Mesodermal cell (in vitro differentiated cells): ENCODE data around the gene ZNF410.
"Not testable (repeated sequence)": the region's sequence is repeated elsewhere in the genome, so short reads cannot be mapped to it uniquely, and the experiment has no call there.

Experiments
- H3K27ac ChIP-seq: 2 replicates; pipeline ENCODE4 v1.7.0; 2013; ENCODE audit warnings: mild to moderate bottlenecking, low read depth, low read length, moderate library complexity; ENCODE audit not compliant: severe bottlenecking
- H3K36me3 ChIP-seq: 2 replicates; pipeline ENCODE4 v1.7.1; 2013; ENCODE audit warnings: mild to moderate bottlenecking, low read length, moderate library complexity; ENCODE audit not compliant: control insufficient read depth, insufficient read depth
- H3K4me1 ChIP-seq: one replicate; pipeline ENCODE4 v1.7.1; 2013; ENCODE audit warnings: mild to moderate bottlenecking, low read length; ENCODE audit not compliant: insufficient read depth, control insufficient read depth, poor library complexity, severe bottlenecking
- H3K4me3 ChIP-seq: 2 replicates; pipeline ENCODE4 v1.7.0; 2013; ENCODE audit warnings: low read length, control low read depth, mild to moderate bottlenecking; ENCODE audit not compliant: insufficient read depth, poor library complexity, severe bottlenecking; ENCODE audit errors: extremely low read depth
- H3K9me3 ChIP-seq: 2 replicates; pipeline ENCODE4 v1.7.1; 2013; ENCODE audit warnings: mild to moderate bottlenecking, low read length, moderate library complexity; ENCODE audit not compliant: control insufficient read depth
- WGBS, 2 experiments: methylation state at CpG; one replicate each; pipeline ENCODE4 v1.1.5; 2013; ENCODE audit warnings: missing lambda C conversion rate in 2 of 2; ENCODE audit not compliant: insufficient coverage in 2 of 2; 5-methylcytosine and 5-hydroxymethylcytosine counted together

ZNF410 gene

DNA sequence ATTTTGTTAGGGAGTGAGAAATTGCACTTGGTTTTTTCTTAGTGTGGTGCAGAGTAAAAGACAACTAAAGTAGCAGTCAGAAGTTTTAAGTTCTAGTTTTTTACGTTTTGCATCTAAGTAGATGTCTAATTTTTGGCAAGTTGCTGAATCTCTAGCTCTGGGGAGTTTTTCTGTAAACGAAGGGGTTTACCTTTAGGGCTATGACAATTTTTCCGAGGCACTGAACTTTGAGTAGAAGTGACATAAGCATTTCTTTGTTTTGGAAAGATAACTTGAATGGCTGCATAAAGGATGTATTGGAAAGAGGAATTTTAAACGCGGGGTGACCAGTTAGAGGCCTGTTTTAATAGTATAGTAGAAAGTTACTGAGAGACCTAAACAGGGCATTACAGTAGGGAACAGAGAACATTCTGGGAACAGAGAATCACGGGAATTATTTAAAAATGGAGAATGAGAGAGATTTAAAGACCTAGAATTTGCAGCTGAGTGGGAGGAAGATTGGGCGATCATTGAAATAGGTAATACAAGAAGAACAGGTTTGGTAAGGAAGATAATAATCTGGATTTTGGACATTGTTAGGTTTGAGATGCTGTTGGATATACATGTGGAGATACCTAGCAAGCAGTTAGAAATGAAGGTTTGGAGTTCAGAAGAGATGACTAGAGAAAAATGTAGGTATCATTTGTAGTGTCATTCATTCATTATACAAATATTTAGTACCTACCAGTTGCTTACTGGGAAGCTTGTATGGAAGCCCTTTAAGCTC is 1.2 kb downstream of the ZNF410 start:
- Histone ChIP-seq H3K27ac (peak overlapping the region; percentile 94), H3K9me3 (no peaks in the 10 kb centered on the region), H3K36me3 (peaks cover 16% of the 10 kb centered on the region), H3K4me3 (peak overlapping the region; percentile 99), H3K4me1 (peaks cover 16% of the 10 kb centered on the region)
- WGBS, 2 experiments: 53 to 57% methylated on average over 6 to 7 of the region's 7 CpGs

DNA sequence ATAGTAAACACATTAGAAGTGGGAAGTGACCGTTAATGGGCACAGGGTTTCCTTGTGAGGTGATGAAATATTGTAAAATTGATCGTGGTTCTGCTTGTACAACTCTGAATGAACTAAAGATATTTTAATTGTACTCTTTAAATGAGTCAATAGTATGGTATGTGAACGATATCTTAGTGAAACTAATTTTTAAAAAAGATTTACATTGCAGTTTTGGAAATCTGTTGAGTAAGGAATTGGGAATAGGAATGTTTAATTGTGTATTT is 1.7 kb downstream of the ZNF410 start:
- Histone ChIP-seq H3K4me1 (peaks cover 16% of the 10 kb centered on the region), H3K9me3 (no peaks in the 10 kb centered on the region), H3K36me3 (peaks cover 20% of the 10 kb centered on the region), H3K27ac (no peak overlapping the region), H3K4me3 (peak overlapping the region; percentile 99)
- 93% methylated on average over 2 of the region's 3 CpGs; no CpG with 5 or more reads in 1 of the 2 experiments for WGBS, 2 experiments

DNA sequence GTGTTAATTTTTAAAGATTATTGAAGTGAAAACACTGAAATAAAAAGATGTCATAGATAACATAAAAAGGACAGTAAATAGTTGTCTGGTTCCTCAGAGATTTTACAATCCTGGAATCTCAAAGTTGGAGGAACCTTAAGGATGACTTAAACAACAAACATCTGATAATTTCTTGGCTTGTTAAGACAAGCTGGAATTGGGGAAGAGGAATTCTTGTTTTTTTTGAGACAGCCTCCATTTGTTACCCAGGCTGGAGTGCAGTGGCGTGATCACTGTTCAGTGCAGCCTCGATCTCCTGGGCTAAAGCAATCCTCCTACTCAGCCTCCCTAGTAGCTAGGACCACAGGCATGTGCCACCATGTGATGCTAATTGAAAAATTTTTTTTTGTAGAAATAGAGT is 2.3 kb downstream of the ZNF410 start:
- Histone ChIP-seq H3K27ac (peak overlapping the region; percentile 1), H3K36me3 (peaks cover 26% of the 10 kb centered on the region), H3K4me3 (no peak overlapping the region), H3K9me3 (no peaks in the 10 kb centered on the region), H3K4me1 (peaks cover 16% of the 10 kb centered on the region)
- WGBS, 2 experiments: 90% methylated on average over 2 of the region's 2 CpGs; no CpG with 5 or more reads in 1 of the 2 experiments

DNA sequence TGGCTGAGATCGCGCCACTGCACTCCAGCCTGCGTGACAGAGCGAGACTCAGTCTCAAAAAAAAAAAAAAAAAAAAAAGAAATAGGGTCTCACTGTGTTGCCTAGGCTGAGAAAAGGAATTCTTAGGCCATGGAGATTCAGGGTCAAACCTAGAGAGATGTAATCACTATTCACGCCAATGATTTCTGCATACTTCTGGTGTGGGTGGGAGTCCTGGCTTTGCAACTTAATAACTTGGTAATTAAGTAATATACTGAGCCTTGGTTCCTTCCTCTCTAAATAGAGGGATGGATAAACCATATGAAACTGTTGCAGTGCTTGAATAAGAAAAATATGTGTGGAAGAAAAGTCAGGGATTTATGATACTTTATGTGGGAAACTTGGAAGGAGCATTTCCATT is 2.7 kb downstream of the ZNF410 start:
- no peak overlapping the region for H3K4me3 ChIP-seq
- peaks cover 30% of the 10 kb centered on the region for H3K36me3 ChIP-seq
- H3K4me1 ChIP-seq: peaks cover 16% of the 10 kb centered on the region
- no peaks in the 10 kb centered on the region for H3K9me3 ChIP-seq
- 89 to 96% methylated on average over 1 to 4 of the region's 5 CpGs for WGBS, 2 experiments
- peak overlapping the region; percentile 1 for H3K27ac ChIP-seq

DNA sequence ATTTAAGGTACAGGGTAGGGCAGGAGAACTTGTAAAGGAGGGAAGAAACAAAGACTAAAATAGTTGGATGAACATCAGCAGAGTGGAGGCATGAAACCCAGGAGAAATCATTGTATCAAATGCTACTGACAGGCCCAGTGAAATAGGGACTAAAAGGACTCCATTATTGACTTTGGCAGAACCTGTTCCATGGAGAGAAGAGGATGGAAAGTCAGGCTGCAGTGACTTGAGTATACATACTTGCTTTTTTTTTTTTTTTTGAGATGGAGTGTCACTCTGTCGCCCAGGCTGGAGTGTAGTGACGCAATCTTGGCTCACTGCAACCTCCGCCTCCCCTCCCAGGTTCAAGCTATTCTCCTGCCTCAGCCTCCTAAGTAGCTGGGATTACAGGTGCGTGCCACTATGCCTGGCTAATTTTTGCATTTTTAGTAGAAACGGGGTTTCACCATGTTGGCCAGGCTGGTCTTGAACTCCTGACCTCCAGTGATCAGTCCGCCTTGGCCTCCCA is 7.6 kb downstream of the ZNF410 start:
- not testable (repeated sequence) for H3K4me3 ChIP-seq, H3K27ac ChIP-seq, H3K9me3 ChIP-seq, H3K4me1 ChIP-seq
- H3K36me3 ChIP-seq: peaks cover 77% of the 10 kb centered on the region
- WGBS, 2 experiments: 97 to 100% methylated on average over 5 to 6 of the region's 6 CpGs

DNA sequence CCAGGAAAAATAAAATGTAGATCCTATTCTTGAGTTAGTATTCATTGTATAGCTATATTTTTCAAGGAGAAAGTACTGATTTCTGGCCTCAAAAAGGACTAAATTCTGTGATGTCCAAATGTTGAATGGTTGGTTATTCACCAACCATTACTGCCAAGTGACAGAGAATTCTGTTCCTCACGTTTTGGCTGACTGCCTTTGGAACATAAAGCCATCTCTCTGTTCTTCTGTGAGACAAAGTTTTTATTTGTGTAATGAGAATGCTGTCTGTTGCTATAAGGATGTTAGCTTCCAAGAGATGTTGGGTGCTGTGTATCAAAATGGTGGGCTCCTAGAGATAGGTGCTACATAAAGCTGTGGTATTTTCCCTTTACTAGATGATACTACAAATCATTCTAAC is 9.3 kb downstream of the ZNF410 start:
- peaks cover 94% of the 10 kb centered on the region for H3K36me3 ChIP-seq
- H3K9me3 ChIP-seq: no peaks in the 10 kb centered on the region
- WGBS, 2 experiments: 100% methylated on average over 1 of the region's 1 CpG
- no peak overlapping the region for H3K27ac ChIP-seq
- H3K4me3 ChIP-seq: no peak overlapping the region
- H3K4me1 ChIP-seq: no peaks in the 10 kb centered on the region

DNA sequence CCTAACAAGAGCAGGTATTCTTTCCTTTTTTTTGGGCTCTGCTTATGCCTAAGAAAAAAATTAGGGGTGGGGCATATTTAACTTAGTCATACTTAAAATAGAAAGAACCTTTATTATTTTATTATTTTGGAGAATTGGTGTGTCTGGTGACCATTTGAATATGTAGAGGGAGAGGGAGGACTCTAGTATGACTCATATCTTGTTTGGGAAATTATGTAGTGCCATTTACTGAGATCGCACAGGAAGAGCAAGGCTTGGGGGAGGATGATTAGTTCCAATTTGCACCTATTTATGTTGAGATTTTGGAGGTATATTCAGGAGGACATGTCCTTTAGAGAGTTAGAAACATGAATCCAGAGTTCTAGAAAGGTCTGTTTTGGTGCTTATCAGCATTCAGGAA is 9.9 kb downstream of the ZNF410 start:
- Histone ChIP-seq H3K4me3 (no peak overlapping the region), H3K4me1 (no peaks in the 10 kb centered on the region), H3K36me3 (peaks cover 94% of the 10 kb centered on the region), H3K9me3 (no peaks in the 10 kb centered on the region), H3K27ac (peak overlapping the region; percentile 39)
- WGBS, 2 experiments: 83% methylated on average over 1 of the region's 1 CpG; no CpG with 5 or more reads in 1 of the 2 experiments

DNA sequence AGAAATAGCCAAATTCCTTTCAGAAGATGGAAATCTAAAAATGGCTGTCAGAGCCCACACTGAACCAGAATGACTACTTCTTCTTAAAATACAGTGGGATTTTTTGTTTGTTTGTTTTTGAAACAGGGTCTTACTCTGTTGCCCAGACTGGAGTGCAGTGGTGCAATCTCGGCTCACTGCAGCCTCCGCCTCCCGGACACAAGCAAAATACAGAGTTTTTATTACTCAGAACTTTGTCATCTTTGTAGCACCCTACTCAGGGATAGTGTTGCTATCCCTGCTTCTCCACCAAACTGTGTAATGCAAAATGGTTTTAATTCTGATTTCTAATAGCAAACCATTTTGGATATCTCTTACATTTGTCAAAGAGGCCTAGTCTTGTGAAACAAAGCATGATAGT is 16.4 kb downstream of the ZNF410 start:
- Histone ChIP-seq H3K9me3 (no peaks in the 10 kb centered on the region), H3K27ac (no peak overlapping the region), H3K4me1 (no peaks in the 10 kb centered on the region), H3K36me3 (peaks cover 82% of the 10 kb centered on the region), H3K4me3 (no peak overlapping the region)
- WGBS, 2 experiments: 100% methylated on average over 1 of the region's 3 CpGs; no CpG with 5 or more reads in 1 of the 2 experiments

DNA sequence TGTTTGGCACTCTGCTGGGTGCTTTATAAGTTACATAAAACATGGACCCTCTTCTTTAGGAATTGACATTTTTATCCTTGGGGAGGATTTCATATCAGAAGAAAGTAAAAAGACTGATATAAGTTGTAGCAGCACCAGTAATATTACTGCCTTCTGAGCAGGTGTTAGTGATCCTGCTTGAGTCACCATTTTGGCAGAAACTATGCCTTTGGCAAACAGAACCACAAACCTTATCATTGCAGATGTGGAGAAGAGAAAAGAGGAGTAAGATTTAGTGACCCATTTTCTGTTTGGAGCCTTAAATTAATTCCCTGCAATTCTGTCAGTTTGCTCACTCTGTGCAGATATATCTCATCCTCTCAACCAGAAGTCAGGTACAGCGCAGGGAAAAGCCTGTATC is 23.0 kb downstream of the ZNF410 start:
- no peak overlapping the region for H3K27ac ChIP-seq
- WGBS, 2 experiments: 100% methylated on average over 1 of the region's 1 CpG; no CpG with 5 or more reads in 1 of the 2 experiments
- H3K9me3 ChIP-seq: no peaks in the 10 kb centered on the region
- no peaks in the 10 kb centered on the region for H3K4me1 ChIP-seq
- H3K4me3 ChIP-seq: no peak overlapping the region
- peaks cover 93% of the 10 kb centered on the region for H3K36me3 ChIP-seq

DNA sequence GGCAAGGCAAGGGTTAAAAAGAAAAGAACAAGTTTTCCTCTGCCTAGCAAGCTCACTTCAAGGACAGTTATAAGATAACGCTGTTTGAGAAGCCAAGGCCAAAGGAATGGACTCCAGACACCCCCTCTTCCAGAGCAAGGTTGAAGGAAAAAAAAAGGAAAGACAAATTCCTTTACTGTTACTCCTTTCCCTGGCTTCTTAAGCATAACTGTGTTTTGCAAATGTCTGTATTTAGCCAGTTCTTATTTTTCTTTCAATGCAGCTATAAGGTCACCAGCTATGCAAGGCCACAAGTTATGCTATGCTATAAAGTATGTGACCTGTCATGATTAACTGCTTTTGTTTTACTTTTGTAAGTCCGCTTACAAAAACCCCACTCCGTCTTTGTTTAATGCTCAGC is 26.6 kb downstream of the ZNF410 start:
- no peak overlapping the region for H3K27ac ChIP-seq
- peaks cover 88% of the 10 kb centered on the region for H3K36me3 ChIP-seq
- 83 to 93% methylated on average over 2 to 3 of the region's 3 CpGs for WGBS, 2 experiments
- no peaks in the 10 kb centered on the region for H3K4me1 ChIP-seq
- no peaks in the 10 kb centered on the region for H3K9me3 ChIP-seq
- H3K4me3 ChIP-seq: no peak overlapping the region

DNA sequence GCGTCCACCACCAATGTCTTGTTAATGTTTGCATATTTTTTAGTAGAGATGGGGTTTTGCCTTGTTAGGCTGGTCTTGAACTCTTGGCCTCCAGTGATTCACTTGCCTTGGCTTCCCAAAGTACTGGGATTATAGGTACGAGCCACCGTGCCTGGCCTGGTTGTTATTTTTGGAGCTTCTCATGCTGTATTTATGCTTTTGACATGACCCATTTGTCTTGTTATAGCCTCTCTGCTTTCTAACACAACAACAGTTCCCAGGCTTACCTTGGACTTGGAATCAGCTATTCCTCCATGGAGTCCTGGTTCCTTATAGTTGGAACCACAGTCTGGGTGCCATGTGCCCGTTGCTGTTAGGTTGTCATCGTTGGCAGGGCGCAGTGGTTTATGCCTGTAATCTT is 29.7 kb downstream of the ZNF410 start:
- Histone ChIP-seq H3K9me3 (no peaks in the 10 kb centered on the region), H3K36me3 (peaks cover 88% of the 10 kb centered on the region), H3K4me1 (no peaks in the 10 kb centered on the region), H3K27ac (no peak overlapping the region), H3K4me3 (no peak overlapping the region)
- 85 to 86% methylated on average over 4 to 6 of the region's 6 CpGs for WGBS, 2 experiments
